Tibial nerve (tissue), 4 donors: Measurements from ENCODE around the gene PRKAG2.
A peak's percentile ranks its signal among the peaks of the same experiment; 100 is the strongest.

Source experiments
- CTCF ChIP-seq, 5 experiments: fragments of 200-600 bp in 3 of 5; fragments of 450-650 bp in 2 of 5; sonication (generic) in 3 of 5; IDR thresholded peaks; one replicate each; pipeline ENCODE4 v1.5.1; 2016 to 2019; ENCODE audit warnings: antibody characterized with exemption in 5 of 5, mild to moderate bottlenecking in 3 of 5, moderate library complexity in 2 of 5
- EP300 ChIP-seq, 2 donors: sonication (generic); formaldehyde crosslinking; IDR thresholded peaks; one replicate each; pipeline ENCODE4 v1.6.1; 2017; ENCODE audit warnings: antibody characterized with exemption in 2 of 2, mild to moderate bottlenecking in 1 of 2
- POLR2A ChIP-seq, 2 donors: fragments of 450-650 bp; IDR thresholded peaks; one replicate each; pipeline ENCODE4 v1.6.1; 2017; ENCODE audit warnings: antibody characterized with exemption in 2 of 2, mild to moderate bottlenecking in 2 of 2, moderate library complexity in 2 of 2

GRCh38 chr7:151754142-151754590 lies 122.7 kb downstream of the PRKAG2 start:
- peak; percentile 82 to 90 (median 89) for TF ChIP-seq CTCF (IDR thresholded peaks at IDR 0.05)
- no peak for TF ChIP-seq POLR2A (IDR thresholded peaks at IDR 0.05)
- peak; percentile 83 to 98 for TF ChIP-seq EP300 (IDR thresholded peaks at IDR 0.05)
